ENCODE measurements around the gene NRROS.

DNA sequence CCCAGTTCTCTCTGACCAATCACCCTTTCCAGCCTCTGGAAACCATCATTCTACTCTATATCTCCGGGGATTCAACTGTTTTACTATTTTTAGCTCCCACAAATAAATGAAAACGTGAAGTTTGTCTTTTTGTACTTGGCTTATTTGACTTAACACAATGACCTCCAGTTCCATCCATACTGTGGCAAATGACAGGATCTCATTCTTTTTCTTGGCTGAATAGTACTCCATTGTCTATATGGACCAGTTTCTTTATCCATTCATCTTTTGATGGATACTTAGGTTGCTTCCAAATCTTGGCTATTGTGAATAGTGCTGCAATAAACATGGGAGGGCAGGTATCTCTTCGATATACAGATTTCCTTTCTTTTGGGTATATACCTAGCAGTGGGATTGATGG, 34.1 kb downstream of the NRROS start:
- TF ChIP-seq, protein P1, sequence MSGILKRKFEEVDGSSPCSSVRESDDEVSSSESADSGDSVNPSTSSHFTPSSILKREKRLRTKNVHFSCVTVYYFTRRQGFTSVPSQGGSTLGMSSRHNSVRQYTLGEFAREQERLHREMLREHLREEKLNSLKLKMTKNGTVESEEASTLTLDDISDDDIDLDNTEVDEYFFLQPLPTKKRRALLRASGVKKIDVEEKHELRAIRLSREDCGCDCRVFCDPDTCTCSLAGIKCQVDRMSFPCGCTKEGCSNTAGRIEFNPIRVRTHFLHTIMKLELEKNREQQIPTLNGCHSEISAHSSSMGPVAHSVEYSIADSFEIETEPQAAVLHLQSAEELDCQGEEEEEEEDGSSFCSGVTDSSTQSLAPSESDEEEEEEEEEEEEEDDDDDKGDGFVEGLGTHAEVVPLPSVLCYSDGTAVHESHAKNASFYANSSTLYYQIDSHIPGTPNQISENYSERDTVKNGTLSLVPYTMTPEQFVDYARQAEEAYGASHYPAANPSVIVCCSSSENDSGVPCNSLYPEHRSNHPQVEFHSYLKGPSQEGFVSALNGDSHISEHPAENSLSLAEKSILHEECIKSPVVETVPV (CRISPR knock-in tag; IDR thresholded peaks at IDR 0.05): no peak
- TF ChIP-seq SNAI2 (CRISPR knock-in tag; IDR thresholded peaks at IDR 0.05) (no peak), ZNF8 (CRISPR knock-in tag; IDR thresholded peaks at IDR 0.05) (no peak), ZFP30 (CRISPR knock-in tag; IDR thresholded peaks at IDR 0.05) (no peak)
- TF ChIP-seq, protein P2, sequence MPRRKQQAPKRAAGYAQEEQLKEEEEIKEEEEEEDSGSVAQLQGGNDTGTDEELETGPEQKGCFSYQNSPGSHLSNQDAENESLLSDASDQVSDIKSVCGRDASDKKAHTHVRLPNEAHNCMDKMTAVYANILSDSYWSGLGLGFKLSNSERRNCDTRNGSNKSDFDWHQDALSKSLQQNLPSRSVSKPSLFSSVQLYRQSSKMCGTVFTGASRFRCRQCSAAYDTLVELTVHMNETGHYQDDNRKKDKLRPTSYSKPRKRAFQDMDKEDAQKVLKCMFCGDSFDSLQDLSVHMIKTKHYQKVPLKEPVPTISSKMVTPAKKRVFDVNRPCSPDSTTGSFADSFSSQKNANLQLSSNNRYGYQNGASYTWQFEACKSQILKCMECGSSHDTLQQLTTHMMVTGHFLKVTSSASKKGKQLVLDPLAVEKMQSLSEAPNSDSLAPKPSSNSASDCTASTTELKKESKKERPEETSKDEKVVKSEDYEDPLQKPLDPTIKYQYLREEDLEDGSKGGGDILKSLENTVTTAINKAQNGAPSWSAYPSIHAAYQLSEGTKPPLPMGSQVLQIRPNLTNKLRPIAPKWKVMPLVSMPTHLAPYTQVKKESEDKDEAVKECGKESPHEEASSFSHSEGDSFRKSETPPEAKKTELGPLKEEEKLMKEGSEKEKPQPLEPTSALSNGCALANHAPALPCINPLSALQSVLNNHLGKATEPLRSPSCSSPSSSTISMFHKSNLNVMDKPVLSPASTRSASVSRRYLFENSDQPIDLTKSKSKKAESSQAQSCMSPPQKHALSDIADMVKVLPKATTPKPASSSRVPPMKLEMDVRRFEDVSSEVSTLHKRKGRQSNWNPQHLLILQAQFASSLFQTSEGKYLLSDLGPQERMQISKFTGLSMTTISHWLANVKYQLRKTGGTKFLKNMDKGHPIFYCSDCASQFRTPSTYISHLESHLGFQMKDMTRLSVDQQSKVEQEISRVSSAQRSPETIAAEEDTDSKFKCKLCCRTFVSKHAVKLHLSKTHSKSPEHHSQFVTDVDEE (CRISPR knock-in tag; IDR thresholded peaks at IDR 0.05): no peak

All from SK-N-SH treated with all-trans-retinoic acid at 6 μM for 48 hours (cell line).